Colonic mucosa (tissue), 4 donors: ENCODE measurements around the gene TMEM129. TPM values are rescaled to one million over a fixed set of nuclear protein-coding genes. Genes with fewer than 3 reads are reported as not detected.
A peak's percentile ranks its signal among the peaks of the same experiment; 100 is the strongest.

ENCODE experiments used
- DNase-seq: peaks from one replicate; pipeline ENCODE4 v3.0.0-alpha.2; 2020
- H3K27ac ChIP-seq: fragments of 200-600 bp; one replicate; pipeline ENCODE4 v1.8.0; 2021
- H3K27me3 ChIP-seq: fragments of 200-600 bp; one replicate; pipeline ENCODE4 v1.8.0; 2021
- H3K36me3 ChIP-seq: fragments of 200-600 bp; one replicate; pipeline ENCODE4 v1.8.0; 2021
- H3K4me1 ChIP-seq: fragments of 200-600 bp; one replicate; pipeline ENCODE4 v1.8.0; 2021; ENCODE audit warnings: mild to moderate bottlenecking
- H3K4me3 ChIP-seq: fragments of 200-600 bp; one replicate; pipeline ENCODE4 v1.8.0; 2021
- H3K9ac ChIP-seq, 2 donors: one replicate each; pipeline ENCODE4 v1.7.0; 2013; ENCODE audit warnings: control low read depth in 2 of 2, low read depth in 2 of 2, low read length in 2 of 2
- H3K9me3 ChIP-seq: fragments of 200-600 bp; one replicate; pipeline ENCODE4 v1.8.0; 2021
- intact Hi-C: fragments of 100-400 bp; cut with DNase I; formaldehyde crosslinking; loops from one replicate; pipeline ENCODE4 v1.14.1; 2022
- total RNA-seq, 2 donors: library from RNA; stranded (reverse); fragmentation: NEBNext Ultra II Directional in 1 of 2; extraction: Animal tissue kit (Norgen Biotek cat#: 25700) in 1 of 2; gene quantifications; one replicate each; pipeline ENCODE4 v1.2.1, GENCODE V29; 2021
- TF ChIP-seq, protein P1 (sequence below): fragments of 200-600 bp; IDR thresholded peaks from one replicate; pipeline ENCODE4 v1.8.0; 2022; ENCODE audit warnings: antibody characterized with exemption, mild to moderate bottlenecking
- donor health status: healthy.
- donor health status: DM: no; HTN: no; CAD: no.
- donor health status: DM: no; HTN: no; CAD: no.

TMEM129 gene
- total RNA-seq, 2 donors from 2014 or later: 37.9 to 53.2 TPM

DNA sequence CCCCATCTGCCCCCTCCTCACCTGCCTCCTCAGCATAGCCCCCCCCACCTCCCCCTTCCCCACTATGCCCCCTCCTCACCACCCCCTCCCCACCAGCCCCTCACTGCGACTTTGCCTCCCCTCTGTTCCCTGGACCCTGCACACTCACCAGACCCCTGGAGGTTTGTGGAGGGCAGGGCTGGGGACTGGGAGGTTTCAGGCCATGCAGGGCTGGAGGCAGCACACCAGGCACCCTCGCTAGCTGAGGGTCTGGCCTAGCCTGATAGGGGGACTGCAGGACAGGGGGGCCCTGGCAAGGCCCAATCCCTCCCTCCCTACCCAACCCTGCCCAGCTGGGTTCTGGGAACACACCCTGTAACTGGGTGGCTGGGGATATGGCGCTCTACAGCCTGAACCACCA, 28.2 kb upstream of the TMEM129 start:
- Histone ChIP-seq H3K9me3 (no peaks in the 10 kb centered on the region), H3K27ac (no peak overlapping the region), H3K4me3 (no peak overlapping the region), H3K4me1 (peaks cover 13% of the 10 kb centered on the region), H3K36me3 (no peaks in the 10 kb centered on the region), H3K9ac (no peak overlapping the region), H3K27me3 (no peaks in the 10 kb centered on the region)
- no peak for DNase-seq
- TF ChIP-seq, protein P1, sequence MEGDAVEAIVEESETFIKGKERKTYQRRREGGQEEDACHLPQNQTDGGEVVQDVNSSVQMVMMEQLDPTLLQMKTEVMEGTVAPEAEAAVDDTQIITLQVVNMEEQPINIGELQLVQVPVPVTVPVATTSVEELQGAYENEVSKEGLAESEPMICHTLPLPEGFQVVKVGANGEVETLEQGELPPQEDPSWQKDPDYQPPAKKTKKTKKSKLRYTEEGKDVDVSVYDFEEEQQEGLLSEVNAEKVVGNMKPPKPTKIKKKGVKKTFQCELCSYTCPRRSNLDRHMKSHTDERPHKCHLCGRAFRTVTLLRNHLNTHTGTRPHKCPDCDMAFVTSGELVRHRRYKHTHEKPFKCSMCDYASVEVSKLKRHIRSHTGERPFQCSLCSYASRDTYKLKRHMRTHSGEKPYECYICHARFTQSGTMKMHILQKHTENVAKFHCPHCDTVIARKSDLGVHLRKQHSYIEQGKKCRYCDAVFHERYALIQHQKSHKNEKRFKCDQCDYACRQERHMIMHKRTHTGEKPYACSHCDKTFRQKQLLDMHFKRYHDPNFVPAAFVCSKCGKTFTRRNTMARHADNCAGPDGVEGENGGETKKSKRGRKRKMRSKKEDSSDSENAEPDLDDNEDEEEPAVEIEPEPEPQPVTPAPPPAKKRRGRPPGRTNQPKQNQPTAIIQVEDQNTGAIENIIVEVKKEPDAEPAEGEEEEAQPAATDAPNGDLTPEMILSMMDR: no peak
- intact Hi-C loops: loop anchor here (5.0 kb wide), 1 partner anchor 148 kb away; no protein-coding TSS in a partner anchor

GRCh38 chr4:1748465-1748995, 27.4 kb upstream of the TMEM129 start:
- Histone ChIP-seq H3K36me3 (no peaks in the 10 kb centered on the region), H3K4me3 (no peak overlapping the region), H3K27me3 (no peaks in the 10 kb centered on the region), H3K9me3 (no peaks in the 10 kb centered on the region), H3K9ac (no peak overlapping the region), H3K27ac (no peak overlapping the region), H3K4me1 (peaks cover 13% of the 10 kb centered on the region)
- TF ChIP-seq, protein P1: peak; percentile 84
- intact Hi-C loops: loop anchor here (5.0 kb wide), 1 partner anchor 149 kb away; no protein-coding TSS in a partner anchor
- DNase-seq: peak; percentile 79

- no peaks in the 10 kb centered on the region for H3K36me3 ChIP-seq
- no peaks in the 10 kb centered on the region for H3K27me3 ChIP-seq
- TF ChIP-seq, protein P1: no peak
- H3K27ac ChIP-seq: no peak overlapping the region
- no peaks in the 10 kb centered on the region for H3K9me3 ChIP-seq
- no peak for DNase-seq
- intact Hi-C loops: loop anchor here (2.0 to 5.0 kb wide), 2 partner anchors 63 to 150 kb away; no protein-coding TSS in a partner anchor
- no peak overlapping the region for H3K4me3 ChIP-seq
- H3K4me1 ChIP-seq: peaks cover 10% of the 10 kb centered on the region
- no peak overlapping the region for H3K9ac ChIP-seq
Measured at GRCh38 chr4:1747603-1747967, 26.5 kb upstream of the TMEM129 start.

- no peaks in the 10 kb centered on the region for H3K9me3 ChIP-seq
- no peak overlapping the region for H3K4me3 ChIP-seq
- no peak overlapping the region for H3K9ac ChIP-seq
- no peak for DNase-seq
- intact Hi-C loops: loop anchor here (2.0 to 5.0 kb wide), 2 partner anchors 64 to 150 kb away; no protein-coding TSS in a partner anchor
- H3K4me1 ChIP-seq: peaks cover 5% of the 10 kb centered on the region
- no peaks in the 10 kb centered on the region for H3K36me3 ChIP-seq
- H3K27ac ChIP-seq: no peak overlapping the region
- TF ChIP-seq, protein P1: no peak
- no peaks in the 10 kb centered on the region for H3K27me3 ChIP-seq
Measured at GRCh38 chr4:1746919-1747602, 25.9 kb upstream of the TMEM129 start.

GRCh38 chr4:1746265-1746691, 25.2 kb upstream of the TMEM129 start:
- Histone ChIP-seq H3K9me3 (no peaks in the 10 kb centered on the region), H3K4me1 (no peaks in the 10 kb centered on the region), H3K36me3 (no peaks in the 10 kb centered on the region), H3K4me3 (no peak overlapping the region), H3K27ac (no peak overlapping the region), H3K27me3 (no peaks in the 10 kb centered on the region), H3K9ac (no peak overlapping the region)
- intact Hi-C loops: loop anchor here (2.0 to 5.0 kb wide), 2 partner anchors 65 to 151 kb away; no protein-coding TSS in a partner anchor
- DNase-seq: peak; percentile 75
- TF ChIP-seq, protein P1: peak; percentile 74
